Measurements from ENCODE around the gene COLEC11. TPM values are rescaled to one million over a fixed set of nuclear protein-coding genes. Genes with fewer than 3 reads are reported as not detected.

COLEC11 gene
- total RNA-seq, 4 donors from 2014 or later: 0.34 to 0.84 (median 0.59) TPM; not detected in 1

DNA sequence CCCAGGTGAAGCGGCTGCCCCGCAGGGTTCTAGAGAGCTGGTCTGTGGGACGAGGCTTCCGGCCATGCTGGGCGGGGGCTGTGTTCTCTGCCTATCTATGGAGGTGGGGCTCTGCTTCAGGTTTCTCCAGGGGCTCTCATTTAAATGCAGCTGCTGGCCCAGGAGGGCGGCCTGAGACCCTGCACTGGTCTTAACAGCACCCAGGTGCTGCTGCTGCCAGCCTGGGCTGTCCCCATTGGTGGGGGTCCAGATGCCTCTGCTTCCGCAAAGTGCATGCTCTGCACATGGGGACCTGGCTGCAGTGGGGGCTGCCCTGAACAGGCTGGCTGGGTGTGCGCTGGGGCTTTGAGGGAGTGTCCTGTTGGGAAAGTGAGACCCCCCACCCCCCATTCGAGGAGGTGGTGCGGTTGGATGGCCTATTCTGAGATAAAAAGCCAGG is 33.3 kb downstream of the COLEC11 start:
- 83 to 87% methylated on average over 9 to 10 of the region's 10 CpGs for WGBS, 2 donors
- intact Hi-C loops (cut with DNase I; ENCODE audit: low total_unique reads): no loop called here
- DNase-seq (ENCODE audit: low spot score in 2 of 2): peak in 1 of 2 donors; percentile 71
- H3K4me3 ChIP-seq (ENCODE audit: low read depth, poor library complexity, severe bottlenecking): no peak overlapping the region
- TF ChIP-seq POLR2A (IDR thresholded peaks at IDR 0.05): no peak
- TF ChIP-seq, protein P1, sequence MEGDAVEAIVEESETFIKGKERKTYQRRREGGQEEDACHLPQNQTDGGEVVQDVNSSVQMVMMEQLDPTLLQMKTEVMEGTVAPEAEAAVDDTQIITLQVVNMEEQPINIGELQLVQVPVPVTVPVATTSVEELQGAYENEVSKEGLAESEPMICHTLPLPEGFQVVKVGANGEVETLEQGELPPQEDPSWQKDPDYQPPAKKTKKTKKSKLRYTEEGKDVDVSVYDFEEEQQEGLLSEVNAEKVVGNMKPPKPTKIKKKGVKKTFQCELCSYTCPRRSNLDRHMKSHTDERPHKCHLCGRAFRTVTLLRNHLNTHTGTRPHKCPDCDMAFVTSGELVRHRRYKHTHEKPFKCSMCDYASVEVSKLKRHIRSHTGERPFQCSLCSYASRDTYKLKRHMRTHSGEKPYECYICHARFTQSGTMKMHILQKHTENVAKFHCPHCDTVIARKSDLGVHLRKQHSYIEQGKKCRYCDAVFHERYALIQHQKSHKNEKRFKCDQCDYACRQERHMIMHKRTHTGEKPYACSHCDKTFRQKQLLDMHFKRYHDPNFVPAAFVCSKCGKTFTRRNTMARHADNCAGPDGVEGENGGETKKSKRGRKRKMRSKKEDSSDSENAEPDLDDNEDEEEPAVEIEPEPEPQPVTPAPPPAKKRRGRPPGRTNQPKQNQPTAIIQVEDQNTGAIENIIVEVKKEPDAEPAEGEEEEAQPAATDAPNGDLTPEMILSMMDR (IDR thresholded peaks at IDR 0.05): no peak

DNA sequence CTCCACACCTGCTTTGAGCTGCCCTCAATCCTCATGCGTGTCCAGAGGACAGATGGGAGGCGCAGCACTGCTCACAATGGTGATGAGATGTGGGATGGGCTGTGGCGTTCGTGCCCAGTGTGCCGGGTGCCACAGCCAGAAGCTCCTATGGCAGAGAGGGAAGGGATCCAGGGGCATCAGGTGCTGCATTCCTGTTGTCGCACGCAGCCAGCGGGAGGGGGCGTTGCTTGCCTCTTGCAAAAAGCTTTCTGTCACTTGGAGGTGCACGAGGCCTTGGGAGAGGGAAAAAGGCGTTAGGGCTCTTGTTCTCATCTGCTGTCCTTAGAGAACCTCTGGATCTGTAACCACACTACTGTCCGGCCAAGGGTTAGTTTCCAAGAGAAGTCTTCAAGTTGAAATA is 33.9 kb downstream of the COLEC11 start:
- H3K4me3 ChIP-seq (ENCODE audit: low read depth, poor library complexity, severe bottlenecking): no peak overlapping the region
- intact Hi-C loops (cut with DNase I; ENCODE audit: low total_unique reads): no loop called here
- peak in 1 of 2 donors; percentile 60 for DNase-seq (ENCODE audit: low spot score in 2 of 2)
- no peak for TF ChIP-seq POLR2A (IDR thresholded peaks at IDR 0.05)
- TF ChIP-seq, protein P1 (IDR thresholded peaks at IDR 0.05): no peak
- WGBS, 2 donors: 35 to 48% methylated on average over 12 of the region's 12 CpGs

DNA sequence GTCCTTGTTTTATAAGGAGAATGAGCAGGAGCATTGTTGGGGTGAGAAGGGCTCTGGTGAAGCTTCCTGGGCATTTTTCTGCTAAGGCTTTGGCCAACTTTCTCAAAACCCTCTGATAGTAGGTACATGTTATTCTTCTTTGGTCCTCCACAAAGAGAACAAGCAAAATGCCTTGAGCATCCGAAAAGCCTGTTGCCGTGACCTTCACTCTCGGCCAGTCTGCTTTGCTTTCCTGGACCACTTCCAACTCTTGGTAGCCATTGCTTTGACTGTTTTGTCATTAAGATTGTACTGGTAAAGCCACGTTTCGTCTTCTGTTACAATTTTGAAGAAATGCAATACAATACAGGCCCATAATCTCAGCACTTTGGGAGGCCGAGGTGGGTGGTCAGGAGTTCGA is 35.7 kb downstream of the COLEC11 start:
- TF ChIP-seq, protein P1 (IDR thresholded peaks at IDR 0.05): no peak
- TF ChIP-seq POLR2A (IDR thresholded peaks at IDR 0.05): no peak
- WGBS, 2 donors: 87 to 90% methylated on average over 7 of the region's 7 CpGs
- DNase-seq (ENCODE audit: low spot score in 2 of 2): peak in 1 of 2 donors; percentile 61
- intact Hi-C loops (cut with DNase I; ENCODE audit: low total_unique reads): no loop called here
- no peak overlapping the region for H3K4me3 ChIP-seq (ENCODE audit: low read depth, poor library complexity, severe bottlenecking)

DNA sequence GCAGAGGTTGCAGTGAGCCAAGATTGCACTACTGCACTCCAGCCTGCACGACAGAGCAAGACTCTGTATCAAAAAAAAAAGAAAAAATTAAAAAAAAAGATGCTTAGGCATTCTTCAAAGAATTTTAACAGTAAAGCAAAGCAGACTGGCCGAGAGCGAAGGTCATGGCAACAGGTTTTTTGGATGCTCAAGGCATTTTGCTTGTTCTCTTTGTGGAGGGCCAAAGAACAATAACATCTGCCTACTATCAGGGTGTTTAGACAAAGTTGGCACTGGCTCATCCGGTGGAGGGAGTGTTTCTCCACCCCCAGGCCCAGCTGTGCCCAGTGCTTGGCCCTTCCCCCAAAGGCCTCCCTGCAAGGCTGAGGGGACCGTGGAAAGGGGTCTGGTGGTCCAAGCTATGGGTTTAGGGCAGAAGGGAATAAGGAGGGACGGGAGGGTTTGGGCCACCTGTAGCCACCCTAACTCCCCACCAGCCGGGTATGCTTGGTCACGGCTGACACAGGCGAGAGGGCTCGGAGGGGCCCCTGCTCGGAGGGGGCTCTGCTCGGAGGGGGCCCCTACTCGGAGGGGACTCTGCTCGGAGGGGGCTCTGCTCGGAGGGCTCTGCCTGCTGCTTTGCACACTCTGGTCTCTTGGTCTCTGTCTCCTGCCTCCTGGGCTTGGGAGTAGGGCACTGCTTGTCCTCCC is 36.4 kb downstream of the COLEC11 start:
- peak in 1 of 2 donors; percentile 77 for DNase-seq (ENCODE audit: low spot score in 2 of 2)

DNA sequence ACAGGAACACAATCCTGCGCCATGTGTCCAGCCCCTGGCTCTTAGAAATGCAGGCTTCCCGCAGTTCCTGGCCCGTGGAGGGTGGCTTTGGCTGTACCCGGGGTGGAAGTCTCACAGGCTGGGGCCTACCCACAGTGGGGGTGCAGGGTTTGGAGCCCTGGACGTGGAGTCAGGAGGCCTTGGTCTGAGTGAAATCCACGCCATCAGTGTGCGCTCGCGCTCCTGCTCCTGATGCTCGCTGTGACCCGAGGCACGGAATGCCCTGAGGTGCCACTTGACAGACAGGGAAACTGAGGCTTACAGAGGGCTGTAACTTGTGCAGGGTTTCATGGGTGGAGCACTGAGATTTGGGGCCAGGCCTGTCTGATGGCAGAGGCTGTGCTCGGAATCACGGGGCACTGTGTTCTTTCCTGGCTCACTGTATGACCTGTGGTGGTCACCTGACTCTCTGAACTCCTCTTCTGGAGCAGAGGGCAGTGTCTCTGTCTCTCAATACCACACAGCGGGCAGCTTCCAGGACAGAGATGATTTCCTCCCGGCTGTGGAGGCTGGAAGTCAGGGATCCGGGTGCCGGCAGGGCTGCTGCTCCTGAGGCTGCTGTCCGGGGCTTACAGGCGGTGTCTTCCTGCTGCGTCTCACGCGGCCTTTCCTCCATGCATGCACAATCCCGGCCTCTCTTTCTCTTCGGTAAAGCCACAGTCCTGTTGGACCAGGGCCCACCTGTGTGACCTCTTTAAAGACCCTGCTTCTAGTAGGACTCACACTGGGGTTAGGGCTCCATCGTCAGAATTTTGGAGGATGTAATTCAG is 37.1 kb downstream of the COLEC11 start:
- peak in 1 of 2 donors; percentile 83 for DNase-seq (ENCODE audit: low spot score in 2 of 2)
- 91 to 96% methylated on average over 19 to 20 of the region's 26 CpGs for WGBS, 2 donors
- intact Hi-C loops (cut with DNase I; ENCODE audit: low total_unique reads): no loop called here

More for the DNA sequence above, 36.4 kb downstream of the COLEC11 start:
- TF ChIP-seq, protein P1 (IDR thresholded peaks at IDR 0.05): no peak
- TF ChIP-seq POLR2A (IDR thresholded peaks at IDR 0.05): no peak
- WGBS, 2 donors: 81 to 84% methylated on average over 13 to 15 of the region's 15 CpGs
- no peak overlapping the region for H3K4me3 ChIP-seq (ENCODE audit: low read depth, poor library complexity, severe bottlenecking)
- intact Hi-C loops (cut with DNase I; ENCODE audit: low total_unique reads): no loop called here

More for the DNA sequence above, 37.1 kb downstream of the COLEC11 start:
- TF ChIP-seq POLR2A (IDR thresholded peaks at IDR 0.05): no peak
- no peak overlapping the region for H3K4me3 ChIP-seq (ENCODE audit: low read depth, poor library complexity, severe bottlenecking)
